GM18858 (cell line): ENCODE data around the gene ZNF79.

ENCODE experiments used
- ATAC-seq: cut with Tn5 transposase; IDR thresholded peaks from one replicate; pipeline ENCODE4 v1.9.1; 2021; ENCODE audit not compliant: unreplicated experiment

ZNF79 gene

GRCh38 chr9:127397646-127398274 is 26.4 kb upstream of the ZNF79 start:
- no peak for ATAC-seq

- ATAC-seq: no peak
These were observed 25.9 kb upstream of the ZNF79 start for GRCh38 chr9:127398275-127398647.

- no peak for ATAC-seq
These were observed 25.3 kb upstream of the ZNF79 start for GRCh38 chr9:127398715-127399400.

- no peak for ATAC-seq
These were observed 24.4 kb upstream of the ZNF79 start for GRCh38 chr9:127399736-127400269.

GRCh38 chr9:127402401-127403090 is 21.6 kb upstream of the ZNF79 start:
- ATAC-seq: no peak

GRCh38 chr9:127403507-127404192 is 20.5 kb upstream of the ZNF79 start:
- no peak for ATAC-seq

GRCh38 chr9:127404631-127405030 is 19.6 kb upstream of the ZNF79 start:
- ATAC-seq: no peak

GRCh38 chr9:127405344-127406125 is 18.6 kb upstream of the ZNF79 start:
- no peak for ATAC-seq

- no peak for ATAC-seq
These were observed 17.2 kb upstream of the ZNF79 start for GRCh38 chr9:127406799-127407491.

GRCh38 chr9:127407492-127407843 is 16.7 kb upstream of the ZNF79 start:
- ATAC-seq: no peak

GRCh38 chr9:127411122-127411521 is 13.1 kb upstream of the ZNF79 start:
- ATAC-seq: no peak

GRCh38 chr9:127415141-127415540 is 9.0 kb upstream of the ZNF79 start:
- ATAC-seq: no peak

GRCh38 chr9:127415657-127416056 is 8.5 kb upstream of the ZNF79 start:
- no peak for ATAC-seq

GRCh38 chr9:127417131-127418036 is 6.8 kb upstream of the ZNF79 start:
- ATAC-seq: no peak

- ATAC-seq: no peak
These were observed 6.1 kb upstream of the ZNF79 start for GRCh38 chr9:127418037-127418471.

- no peak for ATAC-seq
These were observed 4.8 kb upstream of the ZNF79 start for GRCh38 chr9:127419348-127419747.

GRCh38 chr9:127421057-127421456 is 3.1 kb upstream of the ZNF79 start:
- no peak for ATAC-seq

GRCh38 chr9:127422133-127422782 is 1.9 kb upstream of the ZNF79 start:
- no peak for ATAC-seq

- no peak for ATAC-seq
These were observed 1.4 kb upstream of the ZNF79 start for GRCh38 chr9:127422787-127423186.
